Myocyte (in vitro differentiated cells): ENCODE results near the gene CCDC85C. TPM values are rescaled to one million over a fixed set of nuclear protein-coding genes. Genes with fewer than 3 reads are reported as not detected.
A peak's percentile ranks its signal among the peaks of the same experiment; 100 is the strongest.

ENCODE experiments used
- DNase-seq: peaks from one replicate; pipeline ENCODE4 v3.0.0-alpha.2; 2012; ENCODE audit warnings: low read depth
- total RNA-seq: library from RNA; depleted of rRNA; stranded (reverse); fragments of >200 nt; gene quantifications from 2 replicates; pipeline ENCODE4 v1.2.3, GENCODE V29; 2014

Gene CCDC85C
- total RNA-seq, 1 donor from 2014 or later: 3.2 TPM

DNA sequence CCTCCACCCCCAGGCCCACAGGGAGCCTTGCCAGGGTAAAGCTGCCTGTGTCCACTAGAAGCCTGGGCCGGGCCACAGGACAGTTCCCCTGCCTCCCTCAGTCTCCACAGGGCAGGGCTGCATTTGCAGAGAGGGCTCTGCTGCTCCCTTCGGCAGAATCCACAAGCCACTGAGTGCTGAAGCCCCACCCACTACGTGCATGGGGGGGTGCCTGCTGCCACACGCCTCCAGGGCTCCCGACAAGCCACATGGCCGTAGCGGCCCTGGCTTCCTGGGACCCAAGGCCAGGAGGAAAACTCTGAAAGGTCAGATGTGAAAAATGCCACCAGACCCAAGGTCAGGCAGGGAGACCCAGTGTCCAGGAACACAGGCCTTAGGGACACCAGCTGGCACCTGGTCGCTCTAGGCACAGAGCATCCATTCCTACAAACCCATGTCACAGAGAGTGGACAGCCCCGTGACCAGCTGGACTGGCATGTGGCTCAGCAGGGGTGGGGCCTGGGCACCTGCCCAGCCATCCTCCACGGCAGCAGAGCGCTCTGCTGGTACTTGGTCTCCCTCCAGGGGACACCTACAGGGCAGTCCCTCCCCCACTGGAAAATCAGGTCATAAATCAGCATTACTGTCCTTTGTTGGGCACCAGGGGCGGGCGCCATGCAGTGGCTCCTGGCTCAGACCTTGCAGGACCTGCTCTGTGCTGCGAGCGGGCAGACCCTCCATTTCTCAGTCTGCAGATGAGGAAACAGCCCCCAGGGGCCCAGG is 42.9 kb downstream of the CCDC85C start:
- peak; percentile 34 for DNase-seq

DNA sequence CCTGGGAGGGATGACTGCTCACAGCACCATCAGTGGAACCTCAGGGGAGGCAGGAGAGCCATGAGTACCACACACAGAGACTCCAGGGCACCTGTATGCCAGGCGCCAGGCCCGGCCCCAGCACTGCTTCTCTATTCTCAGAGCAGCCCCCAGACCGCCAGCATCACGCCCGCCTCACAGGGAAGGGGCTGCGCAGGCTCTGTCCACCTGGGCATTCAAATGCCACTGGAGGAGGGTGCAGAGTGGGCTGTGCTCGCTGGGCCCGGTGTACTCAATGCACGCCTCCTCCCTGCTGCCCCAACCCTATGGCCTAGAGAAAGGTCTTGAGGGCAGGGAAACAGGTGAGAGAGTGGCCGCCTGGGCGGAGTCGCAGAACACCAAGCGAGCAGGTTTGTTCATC is 43.6 kb downstream of the CCDC85C start:
- no peak for DNase-seq

DNA sequence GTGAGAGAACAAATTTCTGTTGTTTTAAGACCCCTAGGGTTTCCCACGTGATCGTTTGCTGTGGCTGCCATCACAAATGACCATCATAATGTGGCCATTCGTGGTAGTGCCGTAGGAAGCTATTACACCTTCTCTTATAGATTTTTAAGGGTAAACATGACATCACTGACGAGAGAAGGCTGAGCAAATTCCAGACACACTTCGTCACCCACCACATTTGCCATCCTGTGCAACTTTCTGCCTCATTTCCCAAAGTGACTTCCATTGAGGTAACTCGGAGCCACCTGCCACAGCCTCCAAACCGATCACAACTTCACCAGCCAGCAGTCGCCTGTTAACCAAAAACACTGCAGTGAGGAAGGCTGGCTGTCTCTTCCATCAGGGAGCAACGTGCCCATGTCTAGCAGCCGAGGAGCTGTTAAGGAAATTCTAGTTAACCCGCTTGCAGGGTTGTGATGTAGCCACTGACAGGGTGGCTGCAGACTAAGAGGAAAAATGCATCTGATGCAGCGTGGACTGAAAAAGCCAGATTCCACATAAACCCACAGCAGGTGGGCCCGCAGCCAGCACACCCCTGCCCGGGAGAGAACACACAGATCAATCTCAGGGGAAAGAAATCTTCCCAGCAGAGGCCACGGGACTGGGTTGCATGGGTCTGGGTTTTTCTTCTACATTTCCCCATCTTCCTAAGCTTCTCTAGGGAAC is 44.6 kb downstream of the CCDC85C start:
- no peak for DNase-seq

DNA sequence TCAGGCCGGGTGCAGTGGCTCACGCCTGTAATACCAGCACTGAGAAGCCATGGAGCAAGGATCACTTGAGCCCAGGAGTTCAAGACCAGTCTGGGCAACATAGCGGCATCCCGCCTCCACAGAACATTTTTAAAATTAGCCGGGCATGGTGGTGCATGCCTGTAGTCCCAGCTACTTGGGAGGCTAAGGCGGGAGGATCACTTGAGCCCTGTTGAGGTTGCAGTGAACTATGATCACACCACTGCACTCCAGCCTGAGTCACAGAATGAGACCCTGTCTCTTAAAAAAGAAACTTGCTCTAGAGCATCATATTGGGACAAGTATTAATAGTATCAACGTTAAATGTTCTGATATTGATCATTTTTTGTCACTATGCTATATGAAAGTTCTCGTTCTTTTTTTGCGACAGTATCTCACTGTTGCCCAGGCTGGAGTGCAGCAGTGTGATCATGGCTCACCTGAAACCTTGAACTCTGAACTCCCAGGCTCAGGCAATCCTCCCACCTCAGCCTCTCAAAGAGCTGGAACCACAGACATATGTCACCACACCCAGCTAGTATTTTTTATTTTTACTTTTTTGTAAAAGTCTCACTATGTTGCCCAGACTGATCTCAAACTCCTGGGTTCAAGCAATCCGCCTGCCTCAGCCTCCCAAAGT is 47.7 kb downstream of the CCDC85C start:
- DNase-seq: no peak

DNA sequence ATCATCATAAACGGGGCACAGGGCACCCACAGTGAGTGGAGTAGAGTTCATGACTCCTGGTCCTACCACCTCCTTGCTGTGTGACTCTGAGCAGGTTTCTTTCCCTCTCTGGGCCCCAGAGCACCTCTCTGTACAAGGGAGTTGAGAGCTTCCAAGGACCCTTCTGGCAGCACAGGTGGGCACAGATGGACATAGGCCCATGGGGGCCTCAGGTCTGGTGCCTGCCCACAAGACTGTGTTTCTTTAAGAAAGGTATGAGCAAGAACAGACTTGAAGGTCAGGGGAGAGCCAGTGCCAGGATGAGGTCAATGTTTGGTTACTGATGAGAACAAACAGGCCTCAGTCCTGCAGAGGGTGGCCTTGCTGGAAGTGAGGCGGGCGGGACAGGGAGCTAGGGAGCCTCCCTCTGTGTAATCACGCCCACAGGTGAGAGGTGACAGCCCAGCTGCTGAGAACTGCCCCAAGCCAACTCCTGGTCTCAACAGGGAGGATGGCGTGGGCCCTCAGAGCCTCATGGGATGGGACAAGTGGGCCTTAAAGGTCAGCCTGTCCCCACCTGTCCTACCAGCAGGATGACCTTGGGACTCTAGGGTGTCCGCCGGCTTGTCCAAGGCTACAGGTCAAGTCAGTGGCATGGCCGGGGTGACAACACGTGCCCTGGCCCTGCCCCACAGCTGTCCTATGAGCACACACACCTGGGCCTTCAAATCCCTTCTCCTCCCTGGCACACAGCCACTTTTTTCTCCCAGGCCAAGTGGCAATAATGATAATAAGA is 49.1 kb downstream of the CCDC85C start:
- no peak for DNase-seq

DNA sequence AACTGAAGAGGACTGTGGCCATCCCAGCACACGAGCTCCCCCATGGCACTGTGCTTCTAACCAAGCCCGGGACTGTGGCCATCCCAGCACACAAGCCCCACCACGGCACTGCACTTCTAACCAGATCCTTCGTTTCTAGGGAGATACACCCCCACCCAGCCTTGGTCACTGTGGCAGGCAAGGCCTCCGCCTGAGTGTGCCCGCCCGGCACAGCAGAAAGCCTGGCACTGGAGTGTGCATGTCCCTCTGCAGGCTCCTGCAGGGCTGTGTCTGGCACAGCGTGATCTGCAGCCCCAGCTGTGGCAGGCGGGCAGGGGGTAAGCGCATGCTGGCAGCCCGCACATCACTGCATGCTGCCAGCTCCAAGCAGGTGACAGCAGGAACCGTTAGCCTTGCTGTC is 49.8 kb downstream of the CCDC85C start:
- DNase-seq: no peak

DNA sequence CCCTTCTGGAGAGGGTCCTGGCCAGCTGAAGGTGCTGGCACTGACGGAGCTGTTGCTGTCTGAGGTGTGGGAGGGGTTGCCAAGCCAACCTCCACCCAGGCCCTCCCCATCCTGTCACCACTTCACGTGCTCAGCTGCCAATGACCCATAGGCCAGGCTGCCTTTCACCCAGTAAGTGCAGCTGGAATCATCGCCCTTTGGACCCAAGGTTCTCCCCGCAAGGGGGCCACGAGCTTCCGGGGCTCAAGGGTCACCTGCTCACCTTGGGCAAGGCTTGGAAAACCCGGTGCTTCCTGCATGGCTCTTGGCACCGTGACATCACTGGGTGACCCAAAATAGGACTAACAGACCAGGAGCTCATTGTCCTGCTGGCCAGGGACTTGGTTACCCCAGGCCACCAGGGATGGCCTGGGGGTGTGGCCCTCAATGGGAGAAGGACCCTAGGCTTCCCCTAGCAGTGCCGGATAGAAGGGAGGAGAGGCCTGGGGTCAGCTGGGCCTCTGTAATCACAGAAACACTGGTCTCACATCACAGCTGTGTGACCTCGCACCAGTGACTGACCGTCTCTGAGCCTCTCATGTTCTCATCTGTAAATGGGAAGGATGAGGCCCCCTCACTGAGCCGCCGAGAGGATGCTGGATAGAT is 51.3 kb downstream of the CCDC85C start:
- DNase-seq: no peak

DNA sequence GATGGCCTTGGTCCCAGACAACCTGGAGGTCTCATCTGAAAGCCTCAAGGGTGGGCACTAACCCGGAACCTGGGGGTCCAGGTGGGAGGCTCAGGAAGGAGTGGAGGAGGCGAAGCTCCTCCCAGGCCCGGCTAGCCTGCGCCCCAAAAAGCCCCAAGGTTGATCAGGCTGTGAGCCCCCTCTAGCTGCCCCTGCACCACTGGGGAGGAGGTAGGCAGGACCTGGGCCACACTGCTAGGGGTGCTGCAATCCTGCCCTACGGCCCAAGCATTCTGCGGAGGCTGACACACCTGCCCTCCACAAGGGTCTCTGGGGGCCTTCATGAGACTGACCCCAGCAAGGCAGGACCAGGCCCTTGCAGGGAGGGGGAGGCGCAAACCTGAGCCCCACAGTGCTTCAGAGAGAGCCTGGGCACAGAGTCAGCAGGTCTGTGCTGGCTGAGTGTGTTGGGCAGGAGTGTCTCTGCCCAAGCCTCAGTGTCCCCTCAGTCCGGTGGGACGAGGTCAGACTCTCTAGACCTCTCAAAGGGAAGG is 51.9 kb downstream of the CCDC85C start:
- no peak for DNase-seq

DNA sequence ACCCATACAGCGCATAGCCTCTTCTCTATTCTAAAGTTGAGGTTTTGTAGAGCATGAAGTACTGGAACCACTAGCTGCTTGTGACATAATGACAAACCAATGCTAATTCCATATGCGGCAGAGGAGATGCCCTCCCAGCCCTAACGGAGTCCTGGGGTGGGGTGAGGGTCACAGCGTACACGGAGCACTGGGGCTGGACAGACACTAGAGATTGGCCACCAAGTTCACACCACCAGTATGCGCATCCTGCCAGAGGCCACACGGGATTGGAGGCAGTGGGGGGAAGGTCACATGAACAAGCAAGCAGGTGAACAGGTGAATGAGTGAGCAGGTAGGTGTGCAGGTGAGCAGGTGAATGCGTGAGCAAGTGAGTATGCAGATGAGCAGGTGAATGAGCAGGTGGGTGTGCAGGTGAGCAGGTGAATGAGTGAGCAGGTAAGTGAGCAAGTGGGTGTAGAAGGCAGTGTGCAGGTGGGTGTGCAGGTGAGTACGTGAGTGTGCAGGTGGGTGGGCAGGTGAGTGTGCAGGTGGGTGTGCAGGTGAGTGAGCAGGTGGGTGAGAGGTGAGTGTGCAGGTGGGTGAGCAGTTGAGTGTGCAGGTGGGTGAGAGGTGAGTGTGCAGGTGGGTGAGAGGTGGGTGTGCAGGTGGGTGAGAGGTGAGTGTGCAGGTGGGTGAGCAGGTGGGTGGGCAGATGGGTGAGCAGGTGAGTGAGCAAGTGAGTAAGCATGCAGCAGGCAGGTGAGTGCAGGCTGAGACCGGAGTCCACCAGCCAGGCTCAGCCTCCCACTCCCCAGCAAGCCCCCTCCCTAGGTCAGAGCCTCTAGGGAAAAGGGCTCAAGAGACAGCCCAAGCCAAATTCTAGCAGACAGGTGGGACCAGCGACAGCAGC is 52.7 kb downstream of the CCDC85C start:
- no peak for DNase-seq

DNA sequence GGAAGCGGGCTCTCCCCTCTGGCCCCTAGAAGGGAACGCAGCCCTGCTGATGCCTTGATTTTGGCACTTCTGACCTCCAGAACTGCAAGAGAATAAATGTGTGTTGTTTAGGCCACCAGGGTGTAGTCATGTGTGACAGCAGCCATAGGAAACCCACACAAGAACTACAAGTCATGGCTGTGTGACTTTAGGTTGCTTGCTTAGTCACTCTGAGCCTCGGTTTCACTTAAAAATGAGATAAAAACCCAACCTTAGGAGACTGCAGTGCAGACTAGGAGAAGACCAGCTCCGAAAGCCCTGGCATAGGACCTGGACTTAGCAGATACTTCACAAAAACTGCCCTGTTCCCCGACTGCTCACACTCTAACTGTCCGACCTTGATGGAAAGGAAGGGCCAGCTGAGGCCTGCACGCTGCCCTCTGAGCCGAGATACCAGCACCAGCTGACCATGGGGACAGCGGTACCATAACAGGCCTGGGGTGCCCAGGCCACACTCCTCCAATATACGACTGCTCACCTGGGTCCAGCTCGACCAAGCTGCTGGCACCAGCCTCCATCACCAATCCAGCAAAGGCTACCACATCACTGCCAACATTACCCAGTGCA is 53.5 kb downstream of the CCDC85C start:
- DNase-seq: no peak

DNA sequence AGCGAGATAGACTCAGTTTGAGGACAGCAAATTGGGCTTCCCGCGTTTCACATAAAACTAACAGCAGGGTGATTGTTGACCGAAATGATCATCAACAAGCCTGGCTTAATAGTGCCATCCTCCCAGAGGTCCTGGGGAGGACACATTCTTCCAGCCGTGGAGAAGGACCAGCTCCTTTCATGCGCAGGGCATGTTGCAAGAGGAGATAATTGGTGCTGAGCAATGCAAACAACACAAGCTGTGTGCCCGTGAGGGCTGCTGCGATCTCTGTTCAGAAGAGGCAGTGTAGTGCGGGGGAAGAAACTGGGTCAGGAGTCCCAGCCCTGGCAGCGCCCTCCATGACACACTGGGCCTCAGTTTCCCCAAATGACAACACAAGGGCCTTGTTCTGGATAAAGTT is 54.3 kb downstream of the CCDC85C start:
- no peak for DNase-seq

DNA sequence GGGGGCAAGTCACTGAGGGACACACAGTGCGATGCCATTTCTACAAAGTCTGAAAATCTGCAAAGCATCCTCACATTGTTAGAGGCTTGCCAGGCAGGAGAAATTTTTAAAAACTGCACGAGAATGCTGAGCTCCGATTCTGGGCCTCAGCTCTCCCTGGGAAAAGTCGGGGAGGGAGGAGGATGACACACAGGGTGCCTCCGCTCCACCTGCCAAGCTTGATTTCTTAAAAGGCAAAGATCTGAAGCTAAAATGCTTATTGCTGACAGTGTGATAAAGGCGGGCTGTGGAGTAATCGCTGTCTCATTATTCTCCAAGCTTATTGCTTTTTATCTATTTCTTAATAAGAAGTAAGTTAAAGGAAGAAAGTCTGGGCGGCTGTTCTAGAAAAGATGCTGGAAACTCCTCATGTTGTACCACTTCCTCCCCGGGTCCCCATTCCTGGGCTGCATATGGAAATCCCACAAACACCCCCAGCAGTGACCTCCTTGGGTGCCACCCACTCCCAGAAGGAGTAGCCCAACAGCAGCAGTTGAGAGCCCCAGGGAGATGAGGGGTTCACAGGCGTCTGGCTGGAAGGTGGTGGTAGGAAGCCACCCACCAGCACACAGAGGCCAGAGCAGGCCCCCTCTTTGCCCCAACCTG is 55.0 kb downstream of the CCDC85C start:
- DNase-seq: no peak

DNA sequence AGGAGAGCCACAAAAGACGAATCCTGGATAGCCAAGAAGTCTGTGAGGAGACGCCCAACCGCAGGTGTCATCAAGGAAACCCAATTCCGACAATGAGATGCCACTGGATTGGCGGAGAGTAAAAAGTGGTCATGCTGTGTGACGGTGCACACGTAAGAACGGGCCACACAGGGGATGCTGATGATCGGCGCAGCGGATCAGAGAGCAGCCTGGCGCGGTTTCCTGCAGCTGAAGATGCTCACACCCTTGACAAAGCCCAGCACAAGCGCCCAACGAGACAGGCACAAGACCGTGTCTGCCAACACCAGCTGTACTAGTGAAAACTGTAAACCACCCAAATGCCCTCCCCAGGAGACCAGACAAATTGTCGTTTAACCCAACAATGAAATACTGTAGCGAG is 55.8 kb downstream of the CCDC85C start:
- no peak for DNase-seq

DNA sequence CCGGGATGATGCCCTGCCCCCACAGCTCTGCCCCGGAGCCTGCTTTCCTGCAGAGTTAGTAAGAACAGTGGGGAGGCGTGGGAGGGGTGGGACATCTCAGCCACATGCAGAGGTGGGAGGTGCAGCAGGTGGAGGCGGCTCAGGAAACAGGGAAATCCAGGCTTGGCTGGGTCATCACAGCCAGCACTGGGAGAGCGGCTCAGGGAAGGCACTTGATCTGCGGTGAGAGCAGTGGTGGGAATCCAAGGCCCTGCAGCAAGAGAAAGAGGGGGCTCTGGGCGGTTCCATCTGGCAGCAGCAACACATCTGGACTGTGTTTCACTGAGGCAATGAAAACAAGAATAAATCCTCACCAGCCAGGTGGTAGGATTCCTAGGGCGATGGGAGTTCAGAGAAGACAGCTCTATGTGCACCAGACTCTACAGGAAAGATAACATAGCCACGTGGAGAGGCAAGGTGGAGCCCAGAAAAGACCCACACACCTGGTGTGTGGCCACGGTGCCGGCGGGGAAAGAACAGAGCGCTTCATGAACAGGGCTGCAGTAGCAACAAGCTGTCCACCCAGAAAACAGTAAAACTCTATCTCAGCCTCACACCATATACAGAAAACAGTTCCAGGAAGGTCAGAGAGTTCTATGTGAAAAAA is 57.6 kb downstream of the CCDC85C start:
- DNase-seq: no peak

DNA sequence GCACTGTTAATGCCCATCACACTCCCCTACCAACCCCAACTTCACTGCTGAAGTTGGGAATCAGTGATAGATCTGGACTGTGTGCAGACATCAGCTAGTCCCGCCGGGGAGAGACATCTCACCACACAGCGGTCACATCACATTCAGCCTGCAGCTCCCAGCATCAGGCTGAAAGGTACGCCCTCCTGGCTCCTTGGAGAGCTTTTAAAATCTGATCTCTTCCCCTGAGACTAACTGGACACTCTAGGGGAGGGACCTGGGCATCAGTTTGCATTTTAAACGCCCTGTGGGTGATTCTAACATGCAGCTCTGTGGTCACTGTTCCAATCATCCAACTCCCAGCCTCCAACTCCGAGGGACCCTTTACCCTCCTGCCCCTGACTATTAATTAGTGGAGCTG is 58.4 kb downstream of the CCDC85C start:
- DNase-seq: no peak

DNA sequence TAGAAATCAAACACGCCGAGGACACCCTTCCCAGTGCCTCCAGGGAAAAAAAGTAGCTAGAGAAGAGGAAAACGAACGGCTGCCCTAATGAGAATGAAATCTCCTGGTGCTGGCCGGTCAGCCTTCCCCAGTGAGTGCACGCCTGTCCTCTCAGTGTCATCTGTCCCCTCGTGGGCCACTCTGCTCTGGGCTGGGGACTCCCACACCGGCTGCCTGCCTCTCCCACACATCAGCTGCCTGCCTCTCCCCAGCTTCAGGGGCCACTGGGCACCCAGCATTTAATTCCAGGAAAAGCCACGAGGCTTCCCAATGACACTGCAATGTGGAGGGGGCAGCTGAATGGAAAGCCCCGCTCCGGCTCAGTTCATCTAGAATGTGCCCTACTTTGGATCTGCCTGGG is 59.0 kb downstream of the CCDC85C start:
- peak; percentile 20 for DNase-seq

DNA sequence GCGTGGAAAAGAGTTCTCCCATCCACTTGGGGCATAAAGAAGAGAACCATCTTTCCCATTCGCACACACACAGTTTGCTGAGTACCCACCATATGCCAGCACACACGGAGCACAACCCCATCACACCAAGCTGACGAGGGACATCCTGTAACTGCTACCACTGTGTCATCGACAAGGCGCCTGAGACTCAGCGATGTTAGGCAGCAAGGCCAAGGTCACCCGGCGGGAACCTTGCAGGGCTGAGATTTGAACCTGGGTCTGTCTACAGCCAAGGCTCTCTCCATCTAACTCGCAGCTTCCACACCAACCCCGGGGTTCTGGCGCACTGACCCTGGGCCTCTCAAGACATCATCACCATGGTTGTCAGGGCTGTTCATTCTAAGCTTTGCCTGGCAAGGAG is 60.0 kb downstream of the CCDC85C start:
- no peak for DNase-seq

DNA sequence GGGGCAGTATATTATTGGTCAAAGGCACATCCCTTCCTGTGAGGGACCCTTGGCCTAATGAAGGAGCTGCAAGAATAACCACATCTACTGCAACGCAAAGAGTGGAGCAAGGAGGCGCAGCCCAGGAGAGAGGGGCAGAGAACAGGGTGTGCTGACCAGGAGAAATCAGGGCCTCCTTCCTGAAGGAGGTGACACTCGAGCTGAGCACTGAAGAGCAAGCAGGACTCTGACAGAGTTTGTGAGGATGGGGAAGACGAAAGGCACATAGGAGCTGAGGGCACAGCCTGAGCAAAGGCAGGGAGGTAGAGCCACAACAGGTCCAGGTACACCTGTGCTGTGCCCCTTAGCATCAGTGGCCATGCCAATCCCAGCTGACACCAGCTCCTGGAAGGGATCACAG is 60.6 kb downstream of the CCDC85C start:
- DNase-seq: no peak
